GM19043 (cell line): ENCODE results near the gene CHRND.

Experiments
- ATAC-seq: cut with Tn5 transposase; IDR thresholded peaks from one replicate; pipeline ENCODE4 v1.9.1; 2021; ENCODE audit warnings: low read depth; ENCODE audit not compliant: unreplicated experiment

The CHRND gene

GRCh38 chr2:232541195-232541960 is 15.4 kb downstream of the CHRND start:
- ATAC-seq, result no peak

GRCh38 chr2:232541961-232542714 is 16.2 kb downstream of the CHRND start:
- no peak for ATAC-seq

DNA sequence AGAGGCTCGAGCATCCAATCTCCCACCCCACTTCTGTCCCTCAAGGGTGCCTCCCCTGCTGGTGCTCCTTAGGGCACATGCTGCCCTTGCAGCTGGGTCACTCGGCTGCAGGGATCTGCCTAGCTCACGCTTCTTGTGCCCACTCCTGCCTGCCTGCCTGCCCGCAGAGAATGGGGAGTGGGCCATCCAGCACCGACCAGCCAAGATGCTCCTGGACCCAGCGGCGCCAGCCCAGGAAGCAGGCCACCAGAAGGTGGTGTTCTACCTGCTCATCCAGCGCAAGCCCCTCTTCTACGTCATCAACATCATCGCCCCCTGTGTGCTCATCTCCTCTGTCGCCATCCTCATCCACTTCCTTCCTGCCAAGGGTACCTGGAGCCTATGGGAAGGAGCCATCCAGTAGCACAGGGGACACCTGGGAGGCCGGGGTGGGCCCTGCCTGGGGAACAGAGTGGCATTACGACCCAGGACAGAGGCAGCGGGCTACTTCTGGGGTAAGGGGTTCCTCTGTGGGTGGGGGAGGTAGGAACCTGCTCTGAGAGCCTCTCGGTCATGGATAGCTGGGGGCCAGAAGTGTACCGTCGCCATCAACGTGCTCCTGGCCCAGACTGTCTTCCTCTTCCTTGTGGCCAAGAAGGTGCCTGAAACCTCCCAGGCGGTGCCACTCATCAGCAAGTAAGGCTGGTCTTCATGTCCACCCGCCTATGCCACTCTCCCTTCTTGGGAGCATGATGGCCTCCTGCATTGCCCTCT is 16.9 kb downstream of the CHRND start:
- ATAC-seq, result no peak

GRCh38 chr2:232543491-232543890 is 17.5 kb downstream of the CHRND start:
- ATAC-seq, result no peak

DNA sequence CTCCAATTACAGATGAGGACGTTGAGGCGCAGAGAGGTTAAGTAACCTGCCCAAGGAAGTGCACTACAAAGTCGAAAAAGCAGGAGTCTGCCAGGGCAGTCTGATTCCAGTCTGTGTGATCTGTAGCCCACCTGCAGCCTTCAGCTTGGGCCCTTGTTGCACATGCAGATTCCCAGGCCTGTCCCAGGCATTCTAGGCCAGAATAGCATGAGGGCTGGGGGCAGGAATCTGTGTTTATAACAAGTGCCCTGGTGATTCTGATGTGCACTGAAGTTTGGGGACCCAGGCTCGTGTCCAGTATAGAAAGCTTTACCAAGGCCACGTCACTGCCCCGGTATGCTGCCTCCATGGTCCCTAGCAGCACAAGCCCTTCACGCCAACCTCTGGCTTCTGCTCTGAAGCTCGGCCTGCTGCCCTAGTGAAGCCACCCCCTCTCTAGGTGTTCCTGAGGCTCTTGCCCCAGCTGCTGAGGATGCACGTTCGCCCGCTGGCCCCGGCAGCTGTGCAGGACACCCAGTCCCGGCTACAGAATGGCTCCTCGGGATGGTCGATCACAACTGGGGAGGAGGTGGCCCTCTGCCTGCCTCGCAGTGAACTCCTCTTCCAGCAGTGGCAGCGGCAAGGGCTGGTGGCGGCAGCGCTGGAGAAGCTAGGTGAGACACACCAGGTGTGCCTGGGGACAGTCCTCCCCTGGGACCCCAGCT is 18.1 kb downstream of the CHRND start:
- ATAC-seq, result no peak

GRCh38 chr2:232544674-232545073 is 18.7 kb downstream of the CHRND start:
- ATAC-seq, result no peak

GRCh38 chr2:232545511-232546375 is 19.8 kb downstream of the CHRND start:
- no peak for ATAC-seq

GRCh38 chr2:232547991-232548390 is 22.0 kb downstream of the CHRND start:
- ATAC-seq, result no peak

GRCh38 chr2:232549655-232550353 is 23.8 kb downstream of the CHRND start:
- ATAC-seq, result no peak

DNA sequence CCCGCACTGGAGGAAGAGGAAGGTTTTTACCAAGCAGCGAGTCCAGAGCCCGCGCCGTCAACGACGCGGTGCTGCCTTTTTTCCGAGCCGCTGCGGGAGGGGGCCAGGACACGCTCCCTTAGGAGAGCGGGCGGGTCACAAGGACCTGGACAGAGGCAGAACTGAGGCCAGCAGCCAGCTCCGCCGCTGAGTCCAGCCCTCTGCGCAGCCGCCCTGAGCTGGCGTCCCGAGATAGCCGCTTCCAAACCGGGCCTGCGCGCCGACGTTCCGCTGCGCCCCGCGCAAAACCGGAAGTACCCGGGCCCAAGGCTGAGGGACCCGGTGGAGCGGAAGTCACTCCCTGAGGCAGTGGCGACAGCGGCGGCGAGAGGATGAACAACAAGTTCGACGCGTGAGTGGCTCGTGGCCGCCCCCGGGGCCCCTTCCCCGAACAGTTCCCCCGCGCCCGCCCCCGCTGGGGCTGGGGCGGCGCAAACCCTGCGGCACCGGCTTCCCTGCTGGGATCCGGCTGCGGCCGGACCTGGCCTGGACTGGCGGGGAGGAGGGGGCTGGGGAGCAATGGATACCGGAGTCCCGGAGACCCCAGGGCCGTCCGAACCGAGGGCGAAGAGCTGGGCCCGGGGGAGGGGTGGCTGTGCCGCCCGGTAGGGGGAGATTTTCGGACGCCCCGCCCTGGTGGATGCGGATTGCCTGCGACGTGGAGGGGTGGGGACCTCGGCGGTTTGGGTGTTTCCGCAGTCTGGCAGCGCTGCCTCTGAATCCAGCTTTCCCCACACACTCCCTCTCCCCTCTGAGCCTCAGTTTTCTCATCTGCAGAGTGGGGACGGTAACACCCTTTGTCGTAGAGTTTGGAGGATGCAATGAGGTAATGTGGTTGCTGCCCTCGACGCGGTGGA is 24.6 kb downstream of the CHRND start, which contains the start of the genes EIF4E2 and TIGD1:
TSS of gene EIF4E2 (plus strand) at position 336 of the 896 bp plus-strand sequence. CDS start at position 372, 36 bp downstream.
TSS of gene TIGD1 (minus strand) at position 204 of the 896 bp plus-strand sequence. CDS start 675 bp downstream, outside the sequence.
- peak; percentile 91 for ATAC-seq

GRCh38 chr2:232551250-232551638 is 25.3 kb downstream of the CHRND start:
- ATAC-seq, result no peak

DNA sequence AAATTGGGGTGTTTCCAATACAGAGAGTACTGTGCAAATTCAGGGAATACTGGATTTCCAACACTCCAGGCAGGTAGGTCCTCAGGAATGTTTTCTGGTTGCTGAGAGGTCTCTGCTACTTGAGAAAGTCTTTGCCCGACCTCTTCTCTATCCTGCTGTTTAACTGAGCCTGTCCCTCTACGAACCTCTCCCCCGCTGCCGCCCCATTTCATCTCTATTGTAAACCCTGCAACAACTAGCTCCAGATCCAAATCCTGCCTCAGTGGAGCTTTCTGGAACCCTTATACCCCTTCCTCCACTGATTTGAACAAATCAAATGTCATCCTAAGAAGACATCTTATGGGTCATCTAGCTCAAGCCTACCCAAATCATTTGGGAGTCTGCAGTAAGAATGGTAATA is 25.8 kb downstream of the CHRND start:
- no peak for ATAC-seq

DNA sequence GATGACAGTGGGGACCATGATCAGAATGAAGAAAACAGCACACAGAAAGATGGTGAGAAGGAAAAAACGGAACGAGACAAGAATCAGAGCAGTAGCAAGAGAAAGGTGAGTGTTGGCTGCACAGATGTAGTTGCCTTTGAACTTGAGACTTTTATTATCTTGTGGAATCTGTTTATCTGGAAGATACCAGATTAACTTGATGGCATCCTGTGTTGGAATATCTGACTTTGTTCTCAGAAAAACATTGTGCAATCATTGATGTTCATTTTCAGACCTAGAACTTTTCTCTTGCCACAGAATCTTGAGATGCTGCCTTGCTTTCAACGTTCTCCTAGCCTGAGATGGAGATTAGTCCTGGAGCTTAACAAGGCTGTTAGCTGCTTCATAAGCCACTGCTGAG is 30.5 kb downstream of the CHRND start:
- no peak for ATAC-seq

- no peak for ATAC-seq
Measured at GRCh38 chr2:232562515-232563151, 36.7 kb downstream of the CHRND start.

- no peak for ATAC-seq
Measured at GRCh38 chr2:232563580-232563979, 37.6 kb downstream of the CHRND start.

GRCh38 chr2:232567721-232568120 is 41.8 kb downstream of the CHRND start:
- ATAC-seq, result no peak

GRCh38 chr2:232568161-232568560 is 42.2 kb downstream of the CHRND start:
- no peak for ATAC-seq
